ENCODE measurements around the gene HEYL.

The HEYL gene

GRCh38 chr1:39684313-39684664 is 44.8 kb upstream of the HEYL start:
- TF ChIP-seq CTCF (IDR thresholded peaks at IDR 0.05), result no peak
- no peak overlapping the region for H3K4me3 ChIP-seq
- intact Hi-C loops (cut with DNase I; ENCODE audit: low total_unique reads), result no loop called here
- no peaks in the 10 kb centered on the region for H3K9me3 ChIP-seq
- no peak for DNase-seq
- H3K4me1 ChIP-seq, result no peaks in the 10 kb centered on the region
- H3K27me3 ChIP-seq, result peaks cover 0 to 78% of the 10 kb centered on the region in 2 donors
- no peak overlapping the region for H3K27ac ChIP-seq
- H3K36me3 ChIP-seq, result no peaks in the 10 kb centered on the region

GRCh38 chr1:39683591-39684312 is 44.3 kb upstream of the HEYL start:
- TF ChIP-seq CTCF (IDR thresholded peaks at IDR 0.05), result no peak

GRCh38 chr1:39681999-39682398 is 42.6 kb upstream of the HEYL start:
- Histone ChIP-seq H3K9me3 (no peaks in the 10 kb centered on the region), H3K4me3 (no peak overlapping the region), H3K36me3 (no peaks in the 10 kb centered on the region), H3K27ac (no peak overlapping the region), H3K4me1 (no peaks in the 10 kb centered on the region), H3K27me3 (peaks cover 0 to 61% of the 10 kb centered on the region in 2 donors)
- TF ChIP-seq CTCF (IDR thresholded peaks at IDR 0.05), result no peak
- DNase-seq, result no peak
- intact Hi-C loops (cut with DNase I; ENCODE audit: low total_unique reads), result no loop called here

More at GRCh38 chr1:39683591-39684312, 44.3 kb upstream of the HEYL start:
- H3K36me3 ChIP-seq, result no peaks in the 10 kb centered on the region
- DNase-seq, result no peak
- H3K9me3 ChIP-seq, result no peaks in the 10 kb centered on the region
- intact Hi-C loops (cut with DNase I; ENCODE audit: low total_unique reads), result no loop called here
- H3K4me1 ChIP-seq, result no peaks in the 10 kb centered on the region
- H3K4me3 ChIP-seq, result no peak overlapping the region
- H3K27me3 ChIP-seq, result peaks cover 0 to 76% of the 10 kb centered on the region in 2 donors
- H3K27ac ChIP-seq, result no peak overlapping the region

GRCh38 chr1:39681294-39681693 is 41.9 kb upstream of the HEYL start:
- no peaks in the 10 kb centered on the region for H3K4me1 ChIP-seq

GRCh38 chr1:39680751-39681150 is 41.3 kb upstream of the HEYL start:
- Histone ChIP-seq H3K4me3 (no peak overlapping the region), H3K4me1 (no peaks in the 10 kb centered on the region), H3K36me3 (no peaks in the 10 kb centered on the region), H3K9me3 (no peaks in the 10 kb centered on the region), H3K27ac (no peak overlapping the region), H3K27me3 (peaks cover 0 to 53% of the 10 kb centered on the region in 2 donors)
- TF ChIP-seq CTCF (IDR thresholded peaks at IDR 0.05), result no peak
- DNase-seq, result no peak
- intact Hi-C loops (cut with DNase I; ENCODE audit: low total_unique reads), result no loop called here

More at GRCh38 chr1:39681294-39681693, 41.9 kb upstream of the HEYL start:
- Histone ChIP-seq H3K36me3 (no peaks in the 10 kb centered on the region), H3K4me3 (no peak overlapping the region), H3K27me3 (peaks cover 0 to 54% of the 10 kb centered on the region in 2 donors), H3K9me3 (no peaks in the 10 kb centered on the region), H3K27ac (no peak overlapping the region)
- no peak for TF ChIP-seq CTCF (IDR thresholded peaks at IDR 0.05)
- intact Hi-C loops (cut with DNase I; ENCODE audit: low total_unique reads), result no loop called here
- DNase-seq, result no peak

Data from tibial artery (tissue), 4 donors.